ENCODE data around the gene RCAN1. TPM values are rescaled to one million over a fixed set of nuclear protein-coding genes. Genes with fewer than 3 reads are reported as not detected.

RCAN1 gene
- total RNA-seq, 1 experiment from 2014 or later, result 9.7 TPM

- no peak for TF ChIP-seq ZBTB33 (IDR thresholded peaks at IDR 0.05; ENCODE audit: extremely low read depth, insufficient replicate concordance, low read length)
- TF ChIP-seq ELF1 (IDR thresholded peaks at IDR 0.05; ENCODE audit: borderline replicate concordance, low read depth), result no peak
- no peak for TF ChIP-seq ATF3 (IDR thresholded peaks at IDR 0.05)
- TF ChIP-seq POLR2A (IDR thresholded peaks at IDR 0.05; ENCODE audit: borderline replicate concordance, extremely low read depth, insufficient read depth, insufficient read length), result no peak
- no peak for TF ChIP-seq JUND (IDR thresholded peaks at IDR 0.05)
- no peak for TF ChIP-seq SIN3A (IDR thresholded peaks at IDR 0.05; ENCODE audit: low read depth)
- no peak for TF ChIP-seq EZH2 (IDR thresholded peaks at IDR 0.05)
- TF ChIP-seq FOSL1 (IDR thresholded peaks at IDR 0.05; ENCODE audit: low read depth), result no peak
These were observed 94.6 kb downstream of the RCAN1 start (continued) for GRCh38 chr21:34520281-34520680.

- Histone ChIP-seq H3K36me3 (ENCODE audit: control insufficient read depth in 1 of 2, insufficient read depth in 2 of 2, low read length in 2 of 2) (no peaks in the 10 kb centered on the region), H3K9me2 (ENCODE audit: insufficient read depth) (no peaks in the 10 kb centered on the region), H3K4me1 (ENCODE audit: control insufficient read depth in 1 of 2, insufficient read depth in 2 of 2, low read length in 2 of 2) (no peaks in the 10 kb centered on the region), H3K27ac (ENCODE audit: low read depth, low read length) (no peak overlapping the region), H3K4me2 (ENCODE audit: low read length) (no peak overlapping the region), H3K79me2 (ENCODE audit: insufficient read depth, low read length) (no peaks in the 10 kb centered on the region), H3K9me3 (ENCODE audit: control insufficient read depth in 1 of 2, insufficient read depth in 1 of 2, low read depth in 1 of 2, low read length in 2 of 2) (no peaks in the 10 kb centered on the region), H3K27me3 (ENCODE audit: insufficient read depth, low read length) (no peaks in the 10 kb centered on the region), H2AFZ (ENCODE audit: low read depth, low read length, poor library complexity, severe bottlenecking) (no peak overlapping the region), H3K9ac (ENCODE audit: low read length) (no peak overlapping the region), H4K20me1 (ENCODE audit: insufficient read depth) (no peaks in the 10 kb centered on the region), H3K4me3 (replicated peaks in 1 of 2; ENCODE audit: low read depth in 1 of 2, low read length in 2 of 2) (no peak overlapping the region)
- BruUV-seq (replicated peaks), result no TSS peak
- TF ChIP-seq POLR2AphosphoS5 (IDR thresholded peaks at IDR 0.05; ENCODE audit: low read depth, low read length) (no peak), CEBPB (IDR thresholded peaks at IDR 0.05; ENCODE audit: low read depth) (no peak), ZFX (IDR thresholded peaks at IDR 0.05) (no peak), ATF3 (IDR thresholded peaks at IDR 0.05) (no peak), RAD21 (IDR thresholded peaks at IDR 0.05; ENCODE audit: low read depth) (no peak), EZH2 (IDR thresholded peaks at IDR 0.05) (no peak)
- POLR2A ChIA-PET, result no interaction called here
- RAD21 ChIA-PET (ENCODE audit: low non-redundant PET in 1 of 2, low total read pairs in 2 of 2, uncharacterized antibody in 2 of 2, unreplicated experiment in 2 of 2), result no interaction called here
- CTCF ChIA-PET, result no interaction called here
- intact Hi-C loops (cut with micrococcal nuclease), result no loop called here
- DNase-seq (ENCODE audit: low read depth, low spot score) (no peak), ATAC-seq (no peak)
These were observed 95.2 kb downstream of the RCAN1 start for GRCh38 chr21:34519694-34520093.
